ENCODE data around the gene TNFAIP6.

TNFAIP6 gene

DNA sequence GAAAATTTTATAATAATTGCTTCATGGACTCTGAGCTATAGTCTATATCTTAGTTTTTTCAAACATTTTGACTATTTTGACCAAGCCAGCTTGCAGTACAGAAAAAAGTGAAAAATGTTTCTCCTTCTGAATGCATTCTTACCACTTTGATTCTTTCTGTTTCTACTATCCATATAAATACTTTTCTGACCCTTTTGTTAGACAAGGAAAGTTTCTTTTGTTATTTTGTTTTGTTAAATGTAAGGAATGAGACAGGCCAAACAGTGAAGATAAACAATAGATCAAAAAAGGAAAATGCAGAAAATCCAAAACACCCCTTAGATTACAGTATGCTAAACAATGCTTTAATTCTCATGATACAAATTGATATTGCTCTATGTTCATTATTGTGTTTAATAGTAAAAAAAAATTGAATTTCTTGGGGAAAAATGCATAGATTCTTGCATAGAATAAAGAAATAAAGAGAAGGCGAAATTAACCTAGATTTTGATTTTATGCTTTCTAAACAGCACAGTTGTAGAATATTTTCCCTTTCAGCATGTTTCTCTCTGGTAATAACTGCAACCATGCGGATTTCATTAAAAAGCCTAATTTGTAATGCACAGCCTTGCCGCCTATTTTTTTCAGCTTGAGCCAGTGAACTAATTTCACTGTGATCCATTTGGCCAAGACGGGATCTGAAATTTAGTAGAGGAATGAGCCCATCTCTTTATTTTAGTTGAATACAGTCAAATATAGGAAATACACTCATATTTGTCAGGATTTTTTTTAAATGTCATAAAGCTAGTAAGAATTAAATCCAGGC lies 976 bp downstream of the TNFAIP6 start:
- H3K4me1 ChIP-seq (ENCODE audit: insufficient read depth, low read length, poor library complexity, severe bottlenecking) = no peaks in the 10 kb centered on the region
- H3K9me3 ChIP-seq (ENCODE audit: insufficient read depth, low read depth, low read length) = no peaks in the 10 kb centered on the region
- no peaks in the 10 kb centered on the region for H3K79me2 ChIP-seq (ENCODE audit: insufficient read depth, low read length)
- H3K4me3 ChIP-seq (ENCODE audit: low read length, poor library complexity, severe bottlenecking) = no peak overlapping the region
- no peak overlapping the region for H3K9ac ChIP-seq (ENCODE audit: low read depth, low read length, poor library complexity, severe bottlenecking)
- H4K20me1 ChIP-seq (ENCODE audit: insufficient read depth, low read length, poor library complexity, severe bottlenecking) = no peaks in the 10 kb centered on the region
- no peak overlapping the region for H2AFZ ChIP-seq (ENCODE audit: low read length)
- no peak overlapping the region for H3K4me2 ChIP-seq (ENCODE audit: low read depth, low read length, poor library complexity, severe bottlenecking)
- TF ChIP-seq, protein P1, sequence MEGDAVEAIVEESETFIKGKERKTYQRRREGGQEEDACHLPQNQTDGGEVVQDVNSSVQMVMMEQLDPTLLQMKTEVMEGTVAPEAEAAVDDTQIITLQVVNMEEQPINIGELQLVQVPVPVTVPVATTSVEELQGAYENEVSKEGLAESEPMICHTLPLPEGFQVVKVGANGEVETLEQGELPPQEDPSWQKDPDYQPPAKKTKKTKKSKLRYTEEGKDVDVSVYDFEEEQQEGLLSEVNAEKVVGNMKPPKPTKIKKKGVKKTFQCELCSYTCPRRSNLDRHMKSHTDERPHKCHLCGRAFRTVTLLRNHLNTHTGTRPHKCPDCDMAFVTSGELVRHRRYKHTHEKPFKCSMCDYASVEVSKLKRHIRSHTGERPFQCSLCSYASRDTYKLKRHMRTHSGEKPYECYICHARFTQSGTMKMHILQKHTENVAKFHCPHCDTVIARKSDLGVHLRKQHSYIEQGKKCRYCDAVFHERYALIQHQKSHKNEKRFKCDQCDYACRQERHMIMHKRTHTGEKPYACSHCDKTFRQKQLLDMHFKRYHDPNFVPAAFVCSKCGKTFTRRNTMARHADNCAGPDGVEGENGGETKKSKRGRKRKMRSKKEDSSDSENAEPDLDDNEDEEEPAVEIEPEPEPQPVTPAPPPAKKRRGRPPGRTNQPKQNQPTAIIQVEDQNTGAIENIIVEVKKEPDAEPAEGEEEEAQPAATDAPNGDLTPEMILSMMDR (conservative IDR thresholded peaks at IDR 0.05; ENCODE audit: low read length) = no peak
- TF ChIP-seq EZH2phosphoT487 (IDR thresholded peaks at IDR 0.05; ENCODE audit: borderline replicate concordance) = no peak
- no peaks in the 10 kb centered on the region for H3K9me2 ChIP-seq (replicated peaks; ENCODE audit: low read depth, low read length)
- no peaks in the 10 kb centered on the region for H3F3A ChIP-seq (ENCODE audit: low read depth)
- H3K27me3 ChIP-seq (ENCODE audit: insufficient read depth, low read length, poor library complexity, severe bottlenecking) = no peaks in the 10 kb centered on the region
- no peaks in the 10 kb centered on the region for H3K36me3 ChIP-seq (ENCODE audit: insufficient read depth, low read length)

DNA sequence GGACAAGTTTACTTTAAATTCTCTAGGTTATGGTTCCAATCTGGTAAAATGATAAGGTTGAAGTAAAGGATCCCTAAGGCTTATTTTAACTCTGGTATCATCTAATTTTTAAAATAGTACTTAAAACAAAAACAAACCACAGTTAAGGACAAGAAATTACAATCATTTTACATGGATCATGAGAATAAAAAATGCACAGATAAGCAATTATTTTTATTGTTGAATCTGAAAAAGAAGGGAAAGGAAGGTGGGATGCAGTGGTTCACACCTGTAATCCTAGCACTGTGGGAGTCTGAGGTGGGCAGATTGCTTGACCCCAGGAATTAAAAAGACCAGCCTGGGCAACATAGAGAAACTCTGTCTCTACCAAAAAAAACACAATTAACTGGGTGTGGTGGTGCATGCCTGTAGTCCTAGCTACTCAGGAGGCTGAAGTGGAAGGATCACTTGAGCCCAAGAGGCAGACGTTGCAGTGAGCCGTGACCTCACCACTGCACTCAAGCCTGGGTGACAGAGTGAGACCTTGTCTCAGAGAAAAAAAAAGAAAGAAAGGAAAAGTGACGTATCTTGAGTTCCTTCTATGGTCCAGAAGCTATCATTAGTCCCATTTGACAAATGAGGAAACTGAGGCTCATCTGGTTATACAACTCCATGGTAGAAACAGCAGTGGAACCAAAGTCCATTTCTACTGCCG lies 2.5 kb downstream of the TNFAIP6 start:
- H3K9me2 ChIP-seq (replicated peaks; ENCODE audit: low read depth, low read length) = no peaks in the 10 kb centered on the region
- H3K79me2 ChIP-seq (ENCODE audit: insufficient read depth, low read length) = no peaks in the 10 kb centered on the region
- H4K20me1 ChIP-seq (ENCODE audit: insufficient read depth, low read length, poor library complexity, severe bottlenecking) = no peaks in the 10 kb centered on the region
- H3K27me3 ChIP-seq (ENCODE audit: insufficient read depth, low read length, poor library complexity, severe bottlenecking) = no peaks in the 10 kb centered on the region
- H3K9me3 ChIP-seq (ENCODE audit: insufficient read depth, low read depth, low read length) = no peaks in the 10 kb centered on the region
- H3K4me1 ChIP-seq (ENCODE audit: insufficient read depth, low read length, poor library complexity, severe bottlenecking) = no peaks in the 10 kb centered on the region
- H3K4me2 ChIP-seq (ENCODE audit: low read depth, low read length, poor library complexity, severe bottlenecking) = no peak overlapping the region
- no peak overlapping the region for H3K9ac ChIP-seq (ENCODE audit: low read depth, low read length, poor library complexity, severe bottlenecking)
- TF ChIP-seq, protein P1 (conservative IDR thresholded peaks at IDR 0.05; ENCODE audit: low read length) = no peak
- TF ChIP-seq EZH2phosphoT487 (IDR thresholded peaks at IDR 0.05; ENCODE audit: borderline replicate concordance) = no peak
- H3K4me3 ChIP-seq (ENCODE audit: low read length, poor library complexity, severe bottlenecking) = no peak overlapping the region
- H3K36me3 ChIP-seq (ENCODE audit: insufficient read depth, low read length) = no peaks in the 10 kb centered on the region
- H3F3A ChIP-seq (ENCODE audit: low read depth) = no peaks in the 10 kb centered on the region
- H2AFZ ChIP-seq (ENCODE audit: low read length) = no peak overlapping the region

DNA sequence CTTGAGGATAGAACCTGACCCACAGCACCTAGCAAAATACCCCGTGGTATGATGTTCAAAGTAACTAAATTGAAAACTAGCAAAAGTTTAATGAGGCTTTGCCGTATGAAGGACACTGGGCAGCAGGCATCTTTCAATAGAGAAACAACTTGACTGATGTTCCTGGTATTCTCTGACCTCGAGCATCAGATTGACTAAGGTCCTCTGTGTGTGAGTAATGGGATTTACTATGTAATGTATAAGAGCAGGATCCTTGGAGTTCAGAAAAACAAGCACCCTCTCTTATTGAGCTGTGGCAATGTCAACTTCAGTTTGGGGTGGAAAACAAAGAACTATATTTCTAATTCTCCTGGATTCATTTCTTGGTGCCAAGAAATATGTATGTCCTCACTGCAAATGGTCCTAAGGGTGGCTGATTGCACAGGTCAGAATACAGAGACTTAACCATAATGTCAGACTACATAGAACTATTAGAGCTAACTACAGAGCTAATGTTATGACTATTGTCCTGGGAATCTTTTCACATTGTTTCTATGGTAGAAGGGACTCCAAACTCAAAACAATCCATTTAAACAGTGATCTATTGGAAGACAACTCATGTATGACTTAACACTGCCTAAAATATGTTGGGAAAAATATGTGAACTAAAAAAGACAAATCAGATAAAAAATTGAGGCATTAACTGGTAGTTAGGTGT lies 4.4 kb downstream of the TNFAIP6 start:
- TF ChIP-seq EZH2phosphoT487 (IDR thresholded peaks at IDR 0.05; ENCODE audit: borderline replicate concordance) = no peak
- TF ChIP-seq, protein P1 (conservative IDR thresholded peaks at IDR 0.05; ENCODE audit: low read length) = no peak
- no peak overlapping the region for H3K4me2 ChIP-seq (ENCODE audit: low read depth, low read length, poor library complexity, severe bottlenecking)
- H3K27me3 ChIP-seq (ENCODE audit: insufficient read depth, low read length, poor library complexity, severe bottlenecking) = no peaks in the 10 kb centered on the region
- H3K79me2 ChIP-seq (ENCODE audit: insufficient read depth, low read length) = no peaks in the 10 kb centered on the region
- H3K4me1 ChIP-seq (ENCODE audit: insufficient read depth, low read length, poor library complexity, severe bottlenecking) = no peaks in the 10 kb centered on the region
- H3K36me3 ChIP-seq (ENCODE audit: insufficient read depth, low read length) = no peaks in the 10 kb centered on the region
- H3K9me2 ChIP-seq (replicated peaks; ENCODE audit: low read depth, low read length) = no peaks in the 10 kb centered on the region
- H2AFZ ChIP-seq (ENCODE audit: low read length) = peak overlapping the region; percentile 25; the same call in 1 of the 2 replicates
- no peak overlapping the region for H3K9ac ChIP-seq (ENCODE audit: low read depth, low read length, poor library complexity, severe bottlenecking)
- H3F3A ChIP-seq (ENCODE audit: low read depth) = no peaks in the 10 kb centered on the region
- no peak overlapping the region for H3K4me3 ChIP-seq (ENCODE audit: low read length, poor library complexity, severe bottlenecking)
- H4K20me1 ChIP-seq (ENCODE audit: insufficient read depth, low read length, poor library complexity, severe bottlenecking) = no peaks in the 10 kb centered on the region
- no peaks in the 10 kb centered on the region for H3K9me3 ChIP-seq (ENCODE audit: insufficient read depth, low read depth, low read length)

All from Loucy (cell line).